AG09319 (cell line): ENCODE data around the gene PGGHG.

Source experiments
- DNase-seq: peaks from one replicate; pipeline ENCODE4 v3.0.0-alpha.2; 2010; ENCODE audit warnings: low read depth; ENCODE audit errors: extremely low read depth
- TF ChIP-seq, protein P1 (sequence below): IDR thresholded peaks from 2 replicates; pipeline ENCODE4 v1.5.1; 2011; ENCODE audit warnings: low read depth, mild to moderate bottlenecking, inconsistent platforms, low read length, moderate library complexity

Gene PGGHG

DNA sequence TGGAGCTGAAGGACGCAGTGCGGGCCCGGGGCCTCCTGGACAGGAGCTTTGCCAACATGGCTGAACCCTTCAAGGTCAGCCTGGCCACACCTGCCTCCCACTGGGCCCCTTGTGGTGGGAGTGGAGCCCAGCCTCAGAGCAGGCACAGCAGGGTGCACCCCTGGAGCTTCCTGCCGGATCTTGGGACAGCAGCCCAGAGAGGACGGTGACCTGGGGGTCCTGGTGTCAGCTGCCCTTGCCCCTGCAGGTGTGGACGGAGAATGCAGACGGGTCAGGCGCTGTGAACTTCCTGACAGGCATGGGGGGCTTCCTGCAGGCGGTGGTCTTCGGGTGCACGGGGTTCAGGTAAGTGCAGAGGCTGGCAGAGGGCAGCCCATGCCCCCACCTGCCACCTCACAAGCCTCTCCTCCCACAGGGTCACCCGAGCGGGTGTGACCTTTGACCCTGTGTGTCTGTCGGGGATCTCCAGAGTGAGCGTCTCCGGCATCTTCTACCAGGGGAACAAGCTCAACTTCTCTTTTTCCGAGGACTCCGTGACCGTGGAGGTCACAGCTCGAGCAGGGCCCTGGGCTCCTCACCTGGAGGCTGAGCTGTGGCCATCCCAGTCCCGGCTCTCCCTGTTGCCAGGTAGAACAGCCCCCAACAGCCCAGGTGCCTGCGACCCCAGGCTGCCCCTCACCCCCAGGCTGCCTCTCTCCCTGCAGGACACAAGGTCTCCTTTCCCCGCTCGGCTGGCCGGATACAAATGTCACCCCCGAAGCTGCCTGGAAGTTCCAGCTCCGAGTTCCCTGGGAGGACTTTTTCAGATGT is 5.1 kb downstream of the PGGHG start:
- TF ChIP-seq, protein P1, sequence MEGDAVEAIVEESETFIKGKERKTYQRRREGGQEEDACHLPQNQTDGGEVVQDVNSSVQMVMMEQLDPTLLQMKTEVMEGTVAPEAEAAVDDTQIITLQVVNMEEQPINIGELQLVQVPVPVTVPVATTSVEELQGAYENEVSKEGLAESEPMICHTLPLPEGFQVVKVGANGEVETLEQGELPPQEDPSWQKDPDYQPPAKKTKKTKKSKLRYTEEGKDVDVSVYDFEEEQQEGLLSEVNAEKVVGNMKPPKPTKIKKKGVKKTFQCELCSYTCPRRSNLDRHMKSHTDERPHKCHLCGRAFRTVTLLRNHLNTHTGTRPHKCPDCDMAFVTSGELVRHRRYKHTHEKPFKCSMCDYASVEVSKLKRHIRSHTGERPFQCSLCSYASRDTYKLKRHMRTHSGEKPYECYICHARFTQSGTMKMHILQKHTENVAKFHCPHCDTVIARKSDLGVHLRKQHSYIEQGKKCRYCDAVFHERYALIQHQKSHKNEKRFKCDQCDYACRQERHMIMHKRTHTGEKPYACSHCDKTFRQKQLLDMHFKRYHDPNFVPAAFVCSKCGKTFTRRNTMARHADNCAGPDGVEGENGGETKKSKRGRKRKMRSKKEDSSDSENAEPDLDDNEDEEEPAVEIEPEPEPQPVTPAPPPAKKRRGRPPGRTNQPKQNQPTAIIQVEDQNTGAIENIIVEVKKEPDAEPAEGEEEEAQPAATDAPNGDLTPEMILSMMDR, result no peak
- DNase-seq, result no peak

DNA sequence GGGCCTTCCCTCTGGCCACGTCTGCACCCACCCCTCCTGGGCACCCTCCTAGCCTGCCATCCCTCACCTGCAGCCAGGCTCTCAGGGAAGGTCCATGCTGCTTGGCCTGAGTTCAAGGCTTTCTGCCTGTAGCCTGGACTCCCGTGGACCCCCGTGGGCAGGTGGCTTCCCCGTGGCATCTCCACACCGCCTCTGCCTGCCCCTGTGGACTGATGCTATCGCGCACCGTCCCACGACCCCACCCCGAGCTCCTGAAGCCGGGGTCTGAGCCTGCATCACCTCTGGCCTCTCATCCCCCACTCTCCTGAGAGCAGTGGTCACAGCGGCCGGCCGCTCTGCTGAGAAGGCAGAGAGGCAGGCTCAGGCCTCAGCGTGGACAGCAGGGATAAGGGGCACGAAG is 5.9 kb downstream of the PGGHG start:
- DNase-seq, result no peak
- TF ChIP-seq, protein P1, result no peak

DNA sequence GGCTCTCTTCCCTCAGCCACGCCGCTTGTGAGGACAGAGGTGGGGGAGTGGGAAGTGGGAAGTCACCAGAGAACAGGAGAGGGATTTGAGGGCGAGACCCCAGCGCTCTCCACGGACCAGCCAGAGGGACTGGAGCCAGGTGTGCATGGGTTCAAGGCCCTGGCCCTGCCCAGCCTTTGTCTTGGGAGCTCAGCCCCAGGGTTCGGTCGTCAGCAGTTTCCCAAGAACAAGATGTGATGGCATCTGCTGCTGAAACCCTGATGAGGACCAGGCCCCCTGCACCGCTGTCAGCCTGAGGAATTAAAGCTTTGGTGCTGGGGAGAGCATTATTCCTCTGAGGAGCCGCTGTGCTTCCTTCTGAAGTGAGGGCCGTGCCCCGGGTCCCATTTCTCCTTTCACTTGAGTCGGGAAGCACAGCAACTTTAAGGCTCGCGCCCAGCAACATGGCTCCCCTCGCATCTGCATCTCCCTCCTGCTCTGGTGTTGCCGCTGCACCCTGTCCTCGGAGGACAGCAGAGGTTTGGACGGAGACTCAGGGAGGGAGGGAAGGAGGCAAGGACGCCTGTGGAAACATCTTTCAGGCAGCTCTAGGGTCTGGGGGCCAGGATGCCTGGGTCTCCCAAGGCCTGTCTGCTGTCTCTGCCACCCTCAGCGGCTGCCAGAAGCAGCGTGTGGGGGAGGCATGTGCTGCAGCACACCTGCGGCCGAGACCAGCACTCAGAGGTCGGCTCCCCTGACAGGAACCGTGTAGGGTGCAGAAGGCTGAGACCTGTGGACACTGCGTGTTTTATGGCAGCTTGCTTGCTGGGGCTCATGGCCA is 6.6 kb downstream of the PGGHG start:
- no peak for DNase-seq
- TF ChIP-seq, protein P1, result no peak

DNA sequence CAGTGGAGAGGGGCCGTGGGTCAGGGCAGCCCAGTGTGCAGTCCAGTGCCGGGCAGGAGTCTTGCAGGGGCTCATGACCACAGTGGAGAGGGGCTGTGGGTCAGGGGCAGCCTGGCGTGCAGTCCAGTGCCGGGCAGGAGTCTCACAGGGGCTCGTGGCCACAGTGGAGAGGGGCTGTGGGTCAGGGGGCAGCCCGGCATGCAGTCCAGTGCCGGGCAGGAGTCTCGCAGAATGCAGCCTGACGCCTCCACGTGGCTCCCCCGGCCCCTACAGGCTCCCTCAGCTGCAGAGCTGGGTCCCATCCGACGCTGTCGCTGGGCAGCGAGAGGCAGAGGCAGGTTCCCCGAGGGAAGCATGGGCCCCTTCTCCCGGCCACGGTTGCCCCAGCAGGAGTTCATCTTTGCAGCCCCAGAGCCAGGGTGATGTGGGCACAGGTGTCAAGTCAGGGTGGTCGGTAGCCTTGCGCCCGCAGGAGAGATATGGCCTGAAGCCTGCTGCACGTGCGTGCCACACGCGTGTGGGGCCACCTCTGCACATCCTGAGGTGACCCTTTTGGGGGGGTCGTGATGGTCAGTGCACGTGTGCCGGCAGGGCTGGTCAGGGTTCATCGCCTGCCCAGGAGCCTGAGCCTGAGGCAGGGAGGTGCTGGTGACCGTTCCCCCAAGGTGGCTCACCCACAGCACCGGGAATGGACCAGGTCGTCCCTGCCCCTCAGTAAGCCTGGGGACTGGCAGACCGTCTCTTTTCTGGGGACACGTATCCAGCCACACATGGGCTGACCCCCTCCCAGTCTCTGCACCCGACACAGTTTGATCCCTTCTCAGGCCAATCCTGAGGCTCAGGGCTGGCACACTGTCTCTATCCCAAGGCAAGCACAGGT is 7.5 kb downstream of the PGGHG start:
- TF ChIP-seq, protein P1, result no peak
- DNase-seq, result no peak

DNA sequence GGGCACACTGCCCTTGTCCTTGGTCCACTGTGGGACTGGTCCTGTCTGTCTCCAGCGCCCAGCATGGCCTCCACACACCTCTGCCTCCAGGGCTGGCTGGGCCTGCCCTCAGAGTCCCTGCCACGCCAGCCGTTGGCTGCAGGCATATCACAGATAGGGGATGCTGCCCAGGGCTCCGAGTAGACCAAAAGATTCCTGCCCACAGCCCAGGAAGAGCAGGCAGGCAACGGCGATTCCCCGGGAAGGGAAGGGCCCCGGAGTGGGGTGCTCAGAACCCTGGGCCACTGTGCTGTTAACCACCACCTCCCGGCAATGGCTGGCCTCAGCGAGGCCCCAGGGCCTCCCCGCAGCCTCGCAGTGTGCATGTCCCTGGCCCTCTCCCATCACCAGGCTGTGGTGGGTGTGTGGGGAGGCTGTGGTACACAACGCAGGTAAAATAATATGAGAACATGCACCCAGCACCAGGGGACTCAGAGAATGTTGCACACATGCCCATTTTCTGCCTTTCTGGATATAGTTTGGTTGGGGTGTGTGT is 8.2 kb downstream of the PGGHG start:
- no peak for DNase-seq
- TF ChIP-seq, protein P1, result no peak

DNA sequence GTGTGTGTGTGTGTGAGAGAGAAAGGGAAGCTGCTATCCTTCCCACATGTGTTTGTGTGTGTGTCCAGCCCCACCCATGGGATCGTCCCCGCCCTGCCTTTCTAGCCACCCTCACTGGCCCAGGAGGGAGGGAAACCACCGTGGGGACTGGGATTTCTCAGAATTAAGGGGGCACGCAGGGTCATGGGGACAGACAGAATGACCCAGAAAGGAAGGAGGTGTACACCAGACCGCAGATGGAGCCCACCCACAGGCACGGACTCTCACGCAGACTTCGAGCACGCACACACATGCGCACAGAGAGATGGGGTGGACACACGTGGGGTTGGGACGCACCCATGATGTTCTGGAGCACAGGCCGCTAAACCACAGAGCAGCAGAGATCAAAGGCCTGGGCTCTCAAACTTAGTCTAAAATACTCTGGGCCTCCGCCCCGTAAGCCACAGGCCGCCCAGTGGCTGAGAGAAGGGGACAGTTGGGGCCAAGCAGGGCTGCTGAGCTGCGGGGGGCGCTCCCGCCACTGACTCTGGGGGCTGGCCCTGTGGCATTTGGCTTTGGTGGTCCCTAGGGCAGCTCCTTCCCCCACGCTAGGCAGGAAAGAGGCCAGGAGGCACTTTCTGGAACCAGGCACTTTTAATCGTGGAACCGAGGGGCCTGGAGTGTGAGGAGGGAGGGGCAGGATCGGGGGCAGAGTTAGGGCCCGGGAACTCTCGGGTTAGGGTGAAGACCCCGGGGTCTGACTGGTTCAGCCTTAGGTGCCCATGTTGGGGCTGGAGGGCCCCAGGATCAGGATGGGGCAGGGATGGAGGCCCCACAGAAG is 8.9 kb downstream of the PGGHG start:
- DNase-seq, result no peak
- TF ChIP-seq, protein P1, result no peak
